ENCODE data around the gene GNG3. TPM values are rescaled to one million over a fixed set of nuclear protein-coding genes. Genes with fewer than 3 reads are reported as not detected.
A peak's percentile ranks its signal among the peaks of the same experiment; 100 is the strongest.

Gene GNG3
- total and polyA plus RNA-seq, 3 experiments from 2014 or later: 0.36 TPM; not detected in 2

- no peaks in the 10 kb centered on the region for H3K9me3 ChIP-seq (ENCODE audit: low read length)
- Mint-ChIP-seq H3K27ac (peak overlapping the region; percentile 92 to 99 (median 94)), H3K9me3 (no peaks in the 10 kb centered on the region), H3K4me3 (peak overlapping the region; percentile 86 to 95 (median 89)), H3K4me1 (peaks cover 36 to 49% (median 41%) of the 10 kb centered on the region in 3 donors), H3K27me3 (no peaks in the 10 kb centered on the region), H3K36me3 (peaks cover 3 to 26% (median 4%) of the 10 kb centered on the region in 3 donors)
- ChIA-PET CTCF (interaction anchor here (0.8 to 5.3 kb wide), 9 partner anchors 11 to 281 kb away, joined by 3 to 33 read pairs (median 3); partner anchors contain the start of genes C11orf98, CSKMT, LRRN4CL and TTC9C), POLR2A (interaction anchor here (0.8 to 2.1 kb wide), 15 partner anchors 21 to 150 kb away, joined by 3 to 17 read pairs (median 4); partner anchors contain the start of genes C11orf98, CSKMT, HNRNPUL2 and LBHD1)
- peak; percentile 92 to 98 (median 95) for DNase-seq
- peak overlapping the region; percentile 88 for H3K4me3 ChIP-seq (ENCODE audit: low read length)
- peak overlapping the region; percentile 95 for H3K27ac ChIP-seq (ENCODE audit: low read depth, low read length)
- H3K36me3 ChIP-seq (ENCODE audit: insufficient read depth, low read length): no peaks in the 10 kb centered on the region
- peaks cover 48% of the 10 kb centered on the region for H3K4me1 ChIP-seq (ENCODE audit: insufficient read depth, low read length)
- no peaks in the 10 kb centered on the region for H3K27me3 ChIP-seq (ENCODE audit: insufficient read depth, low read length, poor library complexity, severe bottlenecking)
Observed at GRCh38 chr11:62705880-62706849, 1.3 kb upstream of the GNG3 start.

- Mint-ChIP-seq H3K36me3 (peaks cover 3 to 27% (median 4%) of the 10 kb centered on the region in 3 donors), H3K4me3 (peak overlapping the region; percentile 70 to 91 (median 87)), H3K9me3 (no peaks in the 10 kb centered on the region), H3K4me1 (peaks cover 36 to 49% (median 41%) of the 10 kb centered on the region in 3 donors), H3K27me3 (no peaks in the 10 kb centered on the region), H3K27ac (peak overlapping the region; percentile 49 to 99 (median 82))
- no peaks in the 10 kb centered on the region for H3K9me3 ChIP-seq (ENCODE audit: low read length)
- no peaks in the 10 kb centered on the region for H3K27me3 ChIP-seq (ENCODE audit: insufficient read depth, low read length, poor library complexity, severe bottlenecking)
- POLR2A ChIA-PET: interaction anchor here (0.9 to 3.5 kb wide), 12 partner anchors 20 to 151 kb away, joined by 3 to 17 read pairs (median 6); partner anchors contain the start of genes C11orf98, CSKMT, HNRNPUL2 and LBHD1
- CTCF ChIA-PET: interaction anchor here (1.0 to 5.3 kb wide), 10 partner anchors 12 to 282 kb away, joined by 3 to 33 read pairs (median 4); partner anchors contain the start of genes C11orf98, CSKMT, TMEM179B and TTC9C
- H3K4me3 ChIP-seq (ENCODE audit: low read length): peak overlapping the region; percentile 82
- H3K27ac ChIP-seq (ENCODE audit: low read depth, low read length): peak overlapping the region; percentile 13
- H3K36me3 ChIP-seq (ENCODE audit: insufficient read depth, low read length): peaks cover 6% of the 10 kb centered on the region
- no peak for DNase-seq
- peaks cover 48% of the 10 kb centered on the region for H3K4me1 ChIP-seq (ENCODE audit: insufficient read depth, low read length)
Observed at GRCh38 chr11:62706850-62707247, 627 bp upstream of the GNG3 start.

DNA sequence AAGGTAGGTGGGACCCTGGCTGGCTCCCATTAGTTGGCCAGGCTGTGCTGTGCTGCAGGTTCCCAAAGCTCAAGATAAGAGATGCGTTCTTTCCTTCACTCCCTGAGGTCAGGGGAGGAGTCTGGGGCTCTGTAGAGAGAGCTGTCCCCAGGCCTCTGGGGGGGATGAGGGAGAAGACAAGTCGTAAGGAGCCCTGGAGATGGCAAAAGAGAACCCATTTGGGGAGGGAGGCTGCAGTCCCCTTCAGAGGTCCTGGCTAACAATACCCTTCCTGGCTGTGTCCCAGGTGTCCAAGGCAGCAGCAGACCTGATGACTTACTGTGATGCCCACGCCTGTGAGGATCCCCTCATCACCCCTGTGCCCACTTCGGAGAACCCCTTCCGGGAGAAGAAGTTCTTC is 916 bp downstream of the GNG3 start:
- Mint-ChIP-seq H3K9me3 (no peaks in the 10 kb centered on the region), H3K4me1 (peaks cover 44 to 63% (median 55%) of the 10 kb centered on the region in 3 donors), H3K4me3 (peak overlapping the region; percentile 89 to 100 (median 93)), H3K36me3 (peaks cover 0 to 36% (median 3%) of the 10 kb centered on the region in 3 donors), H3K27ac (peak overlapping the region; percentile 91 to 99 (median 98)), H3K27me3 (no peaks in the 10 kb centered on the region)
- Histone ChIP-seq H3K4me1 (ENCODE audit: insufficient read depth, low read length) (peaks cover 48% of the 10 kb centered on the region), H3K27me3 (ENCODE audit: insufficient read depth, low read length, poor library complexity, severe bottlenecking) (no peaks in the 10 kb centered on the region), H3K9me3 (ENCODE audit: low read length) (no peaks in the 10 kb centered on the region), H3K4me3 (ENCODE audit: low read length) (peak overlapping the region; percentile 91), H3K36me3 (ENCODE audit: insufficient read depth, low read length) (peaks cover 17% of the 10 kb centered on the region), H3K27ac (ENCODE audit: low read depth, low read length) (peak overlapping the region; percentile 88)
- POLR2A ChIA-PET: interaction anchor here (0.6 to 4.9 kb wide), 21 partner anchors 19 to 173 kb away, joined by 3 to 42 read pairs (median 7); partner anchors contain the start of genes B3GAT3, C11orf98, CSKMT and HNRNPUL2
- no peak for DNase-seq
- CTCF ChIA-PET: interaction anchor here (1.3 to 3.4 kb wide), 7 partner anchors 15 to 284 kb away, joined by 3 to 15 read pairs (median 7); partner anchors contain the start of genes HNRNPUL2, LBHD1, TMEM179B and TTC9C

- H3K9me3 Mint-ChIP-seq: no peaks in the 10 kb centered on the region
- peak overlapping the region; percentile 91 to 99 (median 98) for H3K27ac Mint-ChIP-seq
- H3K4me1 Mint-ChIP-seq: peaks cover 47 to 66% (median 58%) of the 10 kb centered on the region in 3 donors
- peak in 3 of 5 donors; percentile 25 to 76 (median 36) for DNase-seq
- H3K36me3 Mint-ChIP-seq: peaks cover 0 to 40% (median 3%) of the 10 kb centered on the region in 3 donors
- Histone ChIP-seq H3K9me3 (ENCODE audit: low read length) (no peaks in the 10 kb centered on the region), H3K36me3 (ENCODE audit: insufficient read depth, low read length) (peaks cover 17% of the 10 kb centered on the region), H3K27ac (ENCODE audit: low read depth, low read length) (peak overlapping the region; percentile 88), H3K4me3 (ENCODE audit: low read length) (peak overlapping the region; percentile 91), H3K27me3 (ENCODE audit: insufficient read depth, low read length, poor library complexity, severe bottlenecking) (no peaks in the 10 kb centered on the region), H3K4me1 (ENCODE audit: insufficient read depth, low read length) (peaks cover 48% of the 10 kb centered on the region)
- ChIA-PET POLR2A (interaction anchor here (0.7 to 4.9 kb wide), 20 partner anchors 19 to 172 kb away, joined by 3 to 42 read pairs (median 6); partner anchors contain the start of genes B3GAT3, C11orf98, CSKMT and HNRNPUL2), CTCF (interaction anchor here (0.6 to 3.4 kb wide), 11 partner anchors 11 to 154 kb away, joined by 3 to 15 read pairs (median 4); partner anchors contain the start of genes HNRNPUL2, LBHD1, TMEM179B and TTC9C)
- H3K27me3 Mint-ChIP-seq: no peaks in the 10 kb centered on the region
- H3K4me3 Mint-ChIP-seq: peak overlapping the region; percentile 89 to 100 (median 93)
Observed at GRCh38 chr11:62708793-62709192, 1.3 kb downstream of the GNG3 start.

DNA sequence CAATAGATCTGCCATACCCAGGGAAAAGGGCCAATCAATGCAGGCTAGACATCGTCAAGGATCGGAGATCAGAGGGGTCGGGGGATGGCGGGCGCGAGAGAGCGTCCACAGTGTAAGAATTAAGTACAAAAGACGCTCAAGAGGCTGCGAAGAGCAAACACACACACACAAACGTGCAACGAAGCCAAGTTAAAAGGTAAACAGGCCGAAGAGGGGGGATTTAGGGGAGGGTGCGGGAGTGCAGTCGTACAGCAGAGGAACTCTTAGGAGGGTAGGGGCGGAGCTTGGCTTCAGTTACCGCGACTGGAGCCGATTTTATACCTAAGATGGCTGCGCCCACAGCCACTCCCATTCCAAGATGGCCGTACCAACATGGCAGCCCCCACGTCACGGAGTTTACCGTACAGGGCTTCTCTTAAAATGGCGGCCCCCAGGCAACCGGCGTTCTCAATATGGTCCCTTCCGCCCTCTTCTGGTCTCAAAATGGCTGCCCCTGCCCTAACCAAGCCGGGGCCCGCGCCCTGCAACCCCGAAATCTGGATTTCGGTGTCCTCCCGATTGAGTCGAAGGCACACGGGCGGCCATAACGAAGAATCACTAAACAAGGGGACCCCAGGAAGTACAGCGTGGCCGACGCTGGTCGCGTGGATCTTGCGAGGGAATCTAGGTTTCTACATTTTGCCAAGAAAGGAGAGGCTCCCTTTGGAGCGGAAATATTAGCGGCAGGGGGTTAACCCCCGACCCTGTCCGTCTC is 1.9 kb downstream of the GNG3 start:
- H3K36me3 Mint-ChIP-seq: peaks cover 0 to 46% (median 3%) of the 10 kb centered on the region in 3 donors
- ChIA-PET CTCF (interaction anchor here (0.6 to 3.4 kb wide), 11 partner anchors 10 to 154 kb away, joined by 3 to 15 read pairs (median 4); partner anchors contain the start of genes HNRNPUL2, LBHD1, TMEM179B and TTC9C), POLR2A (interaction anchor here (0.6 to 4.9 kb wide), 24 partner anchors 9 to 172 kb away, joined by 3 to 42 read pairs (median 5); partner anchors contain the start of genes B3GAT3, C11orf98, CSKMT and HNRNPUL2)
- H3K9me3 Mint-ChIP-seq: no peaks in the 10 kb centered on the region
- no peaks in the 10 kb centered on the region for H3K27me3 Mint-ChIP-seq
- no peaks in the 10 kb centered on the region for H3K27me3 ChIP-seq (ENCODE audit: insufficient read depth, low read length, poor library complexity, severe bottlenecking)
- H3K36me3 ChIP-seq (ENCODE audit: insufficient read depth, low read length): peaks cover 21% of the 10 kb centered on the region
- peaks cover 48% of the 10 kb centered on the region for H3K4me1 ChIP-seq (ENCODE audit: insufficient read depth, low read length)
- H3K27ac Mint-ChIP-seq: peak overlapping the region; percentile 91 to 99 (median 98)
- H3K9me3 ChIP-seq (ENCODE audit: low read length): no peaks in the 10 kb centered on the region
- peak overlapping the region; percentile 88 for H3K27ac ChIP-seq (ENCODE audit: low read depth, low read length)
- peaks cover 49 to 70% (median 62%) of the 10 kb centered on the region in 3 donors for H3K4me1 Mint-ChIP-seq
- H3K4me3 ChIP-seq (ENCODE audit: low read length): peak overlapping the region; percentile 91
- peak overlapping the region; percentile 89 to 100 (median 93) for H3K4me3 Mint-ChIP-seq
- DNase-seq: peak; percentile 91 to 99 (median 96)

DNA sequence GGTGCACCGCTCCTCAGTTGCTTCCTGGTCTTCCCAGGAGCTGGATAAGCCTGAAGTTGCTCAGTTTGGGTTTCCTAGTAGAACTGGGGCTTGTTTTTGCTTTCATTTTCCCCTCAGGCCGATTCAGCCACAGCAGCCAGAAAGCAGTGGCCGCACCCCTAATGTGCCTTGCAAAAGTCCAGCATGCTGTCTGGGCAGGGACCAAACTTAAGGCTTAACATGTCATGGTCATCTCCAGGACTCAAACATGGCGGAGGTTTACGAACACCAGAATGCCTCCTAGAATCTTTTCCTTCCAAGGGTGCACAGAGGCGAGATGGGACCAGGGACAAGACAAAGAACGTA is 2.5 kb downstream of the GNG3 start:
- Mint-ChIP-seq H3K27me3 (no peaks in the 10 kb centered on the region), H3K27ac (peak overlapping the region; percentile 91 to 99 (median 98)), H3K36me3 (peaks cover 0 to 51% (median 3%) of the 10 kb centered on the region in 3 donors), H3K4me1 (peaks cover 49 to 70% (median 62%) of the 10 kb centered on the region in 3 donors), H3K4me3 (peak overlapping the region; percentile 89 to 100 (median 93)), H3K9me3 (no peaks in the 10 kb centered on the region)
- peaks cover 48% of the 10 kb centered on the region for H3K4me1 ChIP-seq (ENCODE audit: insufficient read depth, low read length)
- no peaks in the 10 kb centered on the region for H3K27me3 ChIP-seq (ENCODE audit: insufficient read depth, low read length, poor library complexity, severe bottlenecking)
- peak overlapping the region; percentile 88 for H3K27ac ChIP-seq (ENCODE audit: low read depth, low read length)
- DNase-seq: peak in 1 of 5 donors; percentile 12
- H3K9me3 ChIP-seq (ENCODE audit: low read length): no peaks in the 10 kb centered on the region
- peaks cover 25% of the 10 kb centered on the region for H3K36me3 ChIP-seq (ENCODE audit: insufficient read depth, low read length)
- POLR2A ChIA-PET: interaction anchor here (0.6 to 4.9 kb wide), 18 partner anchors 9 to 171 kb away, joined by 3 to 42 read pairs (median 8); partner anchors contain the start of genes B3GAT3, C11orf98, CSKMT and HNRNPUL2
- H3K4me3 ChIP-seq (ENCODE audit: low read length): peak overlapping the region; percentile 91
- CTCF ChIA-PET: interaction anchor here (1.1 to 3.4 kb wide), 6 partner anchors 9 to 77 kb away, joined by 3 to 15 read pairs (median 8); partner anchors contain the start of genes HNRNPUL2, LBHD1, TMEM179B and TTC9C

All from CD8-positive, alpha-beta memory T cell (primary cell).